Prostate gland (tissue), 2 donors: Measurements from ENCODE around the gene CNTNAP2.

ENCODE experiments used
- POLR2AphosphoS5 ChIP-seq: sonication (generic); formaldehyde crosslinking; IDR thresholded peaks from one replicate; pipeline ENCODE4 v1.6.1; 2017; ENCODE audit warnings: antibody characterized with exemption
- TF ChIP-seq, protein P1 (sequence below), 4 experiments: fragments of 200-600 bp in 2 of 4; fragments of 450-650 bp in 2 of 4; sonication (generic) in 2 of 4; IDR thresholded peaks; 1 replicate in 3 of 4; 2 replicates in 1 of 4; pipeline ENCODE4 v1.5.1; 2016 to 2019; ENCODE audit warnings: antibody characterized with exemption in 4 of 4, mild to moderate bottlenecking in 2 of 4, moderate library complexity in 2 of 4

- TF ChIP-seq, protein P1, sequence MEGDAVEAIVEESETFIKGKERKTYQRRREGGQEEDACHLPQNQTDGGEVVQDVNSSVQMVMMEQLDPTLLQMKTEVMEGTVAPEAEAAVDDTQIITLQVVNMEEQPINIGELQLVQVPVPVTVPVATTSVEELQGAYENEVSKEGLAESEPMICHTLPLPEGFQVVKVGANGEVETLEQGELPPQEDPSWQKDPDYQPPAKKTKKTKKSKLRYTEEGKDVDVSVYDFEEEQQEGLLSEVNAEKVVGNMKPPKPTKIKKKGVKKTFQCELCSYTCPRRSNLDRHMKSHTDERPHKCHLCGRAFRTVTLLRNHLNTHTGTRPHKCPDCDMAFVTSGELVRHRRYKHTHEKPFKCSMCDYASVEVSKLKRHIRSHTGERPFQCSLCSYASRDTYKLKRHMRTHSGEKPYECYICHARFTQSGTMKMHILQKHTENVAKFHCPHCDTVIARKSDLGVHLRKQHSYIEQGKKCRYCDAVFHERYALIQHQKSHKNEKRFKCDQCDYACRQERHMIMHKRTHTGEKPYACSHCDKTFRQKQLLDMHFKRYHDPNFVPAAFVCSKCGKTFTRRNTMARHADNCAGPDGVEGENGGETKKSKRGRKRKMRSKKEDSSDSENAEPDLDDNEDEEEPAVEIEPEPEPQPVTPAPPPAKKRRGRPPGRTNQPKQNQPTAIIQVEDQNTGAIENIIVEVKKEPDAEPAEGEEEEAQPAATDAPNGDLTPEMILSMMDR (IDR thresholded peaks at IDR 0.05), result no peak
- no peak for TF ChIP-seq POLR2AphosphoS5
Measured at GRCh38 chr7:147376192-147376591, 1259.6 kb downstream of the CNTNAP2 start.
